Effector memory CD8-positive, alpha-beta T cell (primary cell): ENCODE measurements around the gene TOMM7.
"Not testable (repeated sequence)": the region's sequence is repeated elsewhere in the genome, so short reads cannot be mapped to it uniquely, and the experiment has no call there.

Source experiments
- ATAC-seq: fragments of 150-1000 bp; cut with Tn5 transposase; replicated peaks from 2 replicates; pipeline ENCODE4 v1.10.0; 2021; ENCODE audit warnings: mild to moderate bottlenecking, moderate library complexity
- DNase-seq, 3 experiments: peaks; one replicate each; pipeline ENCODE4 v3.0.0; 2021
- H3K27ac Mint-ChIP-seq, 2 donors: one replicate each; pipeline ENCODE4 v1.8.0; 2022; ENCODE audit warnings: mild to moderate bottlenecking in 2 of 2, mixed read lengths in 2 of 2, moderate library complexity in 2 of 2
- H3K27me3 Mint-ChIP-seq, 2 donors: one replicate each; pipeline ENCODE4 v1.8.0; 2022; ENCODE audit warnings: mixed read lengths in 2 of 2
- H3K36me3 Mint-ChIP-seq: one replicate; pipeline ENCODE4 v1.8.0; 2022; ENCODE audit warnings: mild to moderate bottlenecking, moderate library complexity, mixed read lengths; ENCODE audit not compliant: insufficient read depth
- H3K4me1 Mint-ChIP-seq, 2 donors: one replicate each; pipeline ENCODE4 v1.8.0; 2022; ENCODE audit warnings: low read depth in 2 of 2, mixed read lengths in 2 of 2
- H3K4me3 Mint-ChIP-seq, 2 donors: one replicate each; pipeline ENCODE4 v1.8.0; 2022; ENCODE audit warnings: mild to moderate bottlenecking in 2 of 2, mixed read lengths in 2 of 2, moderate library complexity in 2 of 2
- H3K9me3 Mint-ChIP-seq, 2 donors: one replicate each; pipeline ENCODE4 v1.8.0; 2022; ENCODE audit warnings: mixed read lengths in 2 of 2

TOMM7 gene

DNA sequence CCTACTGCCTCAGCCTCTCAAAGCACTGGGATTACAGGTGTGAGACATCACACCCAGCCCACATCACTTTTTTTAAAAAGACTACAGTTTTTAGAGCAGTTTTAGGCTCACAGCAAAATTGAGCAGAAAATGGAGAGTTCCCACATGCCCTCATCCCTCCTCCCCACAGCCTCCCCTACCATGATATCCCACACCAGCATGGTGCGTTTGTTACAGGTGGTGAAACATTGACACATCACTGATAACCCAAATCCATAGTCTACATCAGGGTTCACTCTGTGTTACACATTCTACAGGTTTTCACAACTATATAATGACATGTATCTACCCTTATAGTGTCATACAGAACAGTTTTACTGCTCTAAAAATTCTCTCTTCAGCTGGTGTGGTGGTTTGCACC lies 24.3 kb upstream of the TOMM7 start:
- ATAC-seq (no peak), DNase-seq (no peak)
- no peak overlapping the region for H3K27ac Mint-ChIP-seq
- H3K9me3 Mint-ChIP-seq = no peaks in the 10 kb centered on the region
- H3K4me3 Mint-ChIP-seq = no peak overlapping the region
- H3K27me3 Mint-ChIP-seq = no peaks in the 10 kb centered on the region
- H3K4me1 Mint-ChIP-seq = no peaks in the 10 kb centered on the region
- no peaks in the 10 kb centered on the region for H3K36me3 Mint-ChIP-seq

DNA sequence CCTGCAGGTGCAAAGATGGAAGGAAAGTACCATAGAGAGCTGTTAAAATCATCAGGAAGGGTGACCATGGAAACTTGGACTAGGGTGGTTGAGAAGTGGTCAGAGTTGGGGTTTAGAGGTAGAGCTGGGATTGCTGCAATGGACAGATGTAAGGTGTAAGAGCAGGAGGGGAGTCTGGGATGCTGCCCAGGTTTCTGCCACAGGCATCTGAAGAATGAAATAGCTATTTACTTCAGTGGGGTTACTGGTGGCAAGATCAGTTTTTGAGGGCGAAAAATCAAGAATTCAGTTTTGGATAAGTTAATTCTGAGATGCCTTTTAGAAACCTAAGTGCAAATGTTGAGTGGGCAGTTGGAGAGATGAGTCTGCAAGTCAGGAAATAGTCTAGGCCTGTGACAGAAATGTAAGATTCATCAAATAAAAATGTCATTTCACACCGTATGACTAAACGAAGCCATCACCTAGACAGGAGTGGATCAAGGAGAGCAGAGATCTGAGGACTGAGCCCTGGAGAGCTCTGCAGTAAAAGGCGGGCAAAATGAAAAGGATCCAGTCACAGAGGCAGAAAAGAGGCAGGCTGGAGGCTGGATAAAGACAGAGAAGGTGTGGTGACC lies 22.7 kb upstream of the TOMM7 start:
- ATAC-seq (no peak), DNase-seq (no peak)
- Mint-ChIP-seq H3K4me1 (no peaks in the 10 kb centered on the region), H3K9me3 (no peaks in the 10 kb centered on the region), H3K27me3 (peaks cover 0 to 7% of the 10 kb centered on the region in 2 donors), H3K27ac (no peak overlapping the region), H3K4me3 (no peak overlapping the region), H3K36me3 (peaks cover 2% of the 10 kb centered on the region)

DNA sequence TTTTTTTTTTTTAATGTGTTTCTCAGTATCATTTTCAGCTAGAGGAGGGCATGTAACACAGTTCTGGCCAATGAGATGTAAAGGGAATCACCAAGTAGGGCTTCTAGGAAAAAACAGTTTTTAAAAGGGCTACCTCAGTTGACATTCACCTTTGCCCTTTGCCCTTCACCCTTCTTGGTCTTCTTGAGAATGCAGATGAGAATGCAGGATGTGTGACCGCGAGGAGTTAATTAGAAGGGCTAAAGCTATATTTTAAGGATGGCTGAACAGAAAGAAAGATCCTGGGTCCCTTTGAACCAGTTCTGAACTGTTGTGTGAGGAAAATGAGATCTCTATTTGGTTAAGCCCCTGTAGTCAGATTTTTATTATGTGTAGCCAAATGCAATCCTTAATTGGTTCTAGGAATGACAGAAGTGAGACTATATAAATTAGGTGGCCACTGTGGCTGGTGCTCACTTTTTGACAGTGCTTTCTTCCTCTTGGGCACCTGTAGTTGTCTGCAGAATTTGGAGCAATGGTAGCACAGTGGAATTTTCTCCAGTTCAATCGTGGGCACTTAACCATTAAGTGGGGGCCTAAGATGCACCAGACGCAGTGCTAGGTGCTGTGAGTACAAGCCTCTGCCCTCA lies 21.1 kb upstream of the TOMM7 start:
- H3K36me3 Mint-ChIP-seq = peaks cover 4% of the 10 kb centered on the region
- ATAC-seq = no peak
- peaks cover 9 to 14% of the 10 kb centered on the region in 2 donors for H3K27me3 Mint-ChIP-seq
- no peak overlapping the region for H3K27ac Mint-ChIP-seq
- H3K9me3 Mint-ChIP-seq = no peaks in the 10 kb centered on the region
- H3K4me1 Mint-ChIP-seq = no peaks in the 10 kb centered on the region
- no peak for DNase-seq
- H3K4me3 Mint-ChIP-seq = no peak overlapping the region

DNA sequence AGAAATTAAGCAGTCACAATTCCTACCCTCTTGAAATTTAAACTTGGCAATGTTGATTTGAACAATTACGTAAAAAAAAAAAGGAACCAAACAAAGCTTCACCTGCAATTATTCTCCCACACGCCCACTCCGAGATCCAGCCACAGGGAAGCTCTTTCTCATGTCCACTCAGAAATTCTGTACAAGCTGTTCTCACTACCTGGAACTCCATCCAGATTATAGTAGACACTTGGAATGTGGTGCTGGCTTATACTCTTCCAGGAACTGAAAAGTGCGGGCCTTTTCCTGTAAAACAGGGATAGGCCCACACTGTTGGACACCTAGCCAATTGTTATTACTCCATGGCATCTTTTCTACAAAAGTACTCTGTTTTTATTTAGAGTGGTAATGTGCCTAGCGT lies 20.3 kb upstream of the TOMM7 start:
- no peaks in the 10 kb centered on the region for H3K4me1 Mint-ChIP-seq
- no peak overlapping the region for H3K27ac Mint-ChIP-seq
- DNase-seq = no peak
- no peaks in the 10 kb centered on the region for H3K9me3 Mint-ChIP-seq
- no peak overlapping the region for H3K4me3 Mint-ChIP-seq
- H3K27me3 Mint-ChIP-seq = peaks cover 14 to 17% of the 10 kb centered on the region in 2 donors
- no peak for ATAC-seq
- peaks cover 4% of the 10 kb centered on the region for H3K36me3 Mint-ChIP-seq

DNA sequence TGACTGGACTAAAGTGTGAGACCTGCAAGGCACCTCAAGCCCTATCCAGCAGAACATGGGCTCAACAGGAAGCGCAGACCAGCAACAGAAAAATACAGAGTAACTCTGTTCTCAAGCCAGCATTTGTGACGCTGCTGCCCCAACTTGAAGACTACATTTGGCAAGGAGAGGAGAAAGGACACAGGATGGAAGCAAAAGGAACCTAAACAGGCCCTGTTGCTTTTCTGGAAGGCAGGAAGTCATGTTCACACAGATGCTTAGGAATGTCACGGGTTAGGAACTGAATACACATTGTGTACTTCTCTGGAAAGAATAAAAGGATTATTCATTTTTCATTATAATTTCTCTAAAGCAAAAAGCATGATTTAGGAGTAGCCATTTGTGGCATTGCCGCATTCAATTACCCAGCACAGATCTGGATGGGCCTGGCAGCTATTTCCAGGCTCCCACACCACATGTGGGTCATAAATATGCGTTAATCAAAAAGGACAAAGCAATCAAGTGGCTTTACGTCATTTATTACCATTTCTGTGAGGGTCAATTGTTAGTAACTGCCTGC lies 19.8 kb upstream of the TOMM7 start:
- DNase-seq = no peak
- Mint-ChIP-seq H3K27ac (no peak overlapping the region), H3K4me3 (no peak overlapping the region), H3K9me3 (no peaks in the 10 kb centered on the region), H3K4me1 (no peaks in the 10 kb centered on the region), H3K27me3 (peaks cover 19 to 21% of the 10 kb centered on the region in 2 donors), H3K36me3 (peaks cover 4% of the 10 kb centered on the region)
- ATAC-seq = no peak

- Mint-ChIP-seq H3K9me3 (no peaks in the 10 kb centered on the region), H3K27me3 (peaks cover 24 to 26% of the 10 kb centered on the region in 2 donors), H3K36me3 (peaks cover 4% of the 10 kb centered on the region), H3K27ac (no peak overlapping the region), H3K4me1 (no peaks in the 10 kb centered on the region), H3K4me3 (no peak overlapping the region)
- DNase-seq = no peak
- ATAC-seq = no peak
These were observed 19.3 kb upstream of the TOMM7 start for GRCh38 chr7:22841954-22842353.

DNA sequence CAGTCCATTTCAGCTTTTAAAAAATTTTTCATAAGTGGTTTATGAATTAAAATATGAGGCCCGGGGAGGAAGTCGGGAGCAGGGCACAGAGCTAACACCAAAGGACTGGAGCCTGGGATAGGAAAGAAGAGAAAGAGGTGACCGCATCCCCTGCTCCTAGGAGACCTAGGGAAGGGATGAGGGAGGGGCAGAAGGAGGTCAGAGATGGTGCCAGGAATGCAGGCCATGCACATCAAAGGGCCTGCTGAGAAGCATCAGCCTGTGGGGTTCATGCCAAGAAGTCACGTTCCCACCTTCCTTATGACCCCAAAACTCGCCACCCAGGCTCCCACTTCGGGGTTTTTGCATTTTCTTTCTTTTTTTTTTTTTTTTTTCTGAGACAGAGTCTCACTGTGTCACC lies 14.7 kb upstream of the TOMM7 start:
- H3K4me3 Mint-ChIP-seq = no peak overlapping the region
- H3K9me3 Mint-ChIP-seq = no peaks in the 10 kb centered on the region
- H3K4me1 Mint-ChIP-seq = no peaks in the 10 kb centered on the region
- H3K27me3 Mint-ChIP-seq = peaks cover 27% of the 10 kb centered on the region in 2 donors
- ATAC-seq (no peak), DNase-seq (no peak)
- peaks cover 4% of the 10 kb centered on the region for H3K36me3 Mint-ChIP-seq
- H3K27ac Mint-ChIP-seq = no peak overlapping the region

GRCh38 chr7:22836506-22836905 lies 13.9 kb upstream of the TOMM7 start:
- H3K4me3 Mint-ChIP-seq, H3K9me3 Mint-ChIP-seq, DNase-seq, ATAC-seq, H3K36me3 Mint-ChIP-seq, H3K4me1 Mint-ChIP-seq, H3K27ac Mint-ChIP-seq: not testable (repeated sequence)
- peaks cover 26 to 27% of the 10 kb centered on the region in 2 donors for H3K27me3 Mint-ChIP-seq

- Mint-ChIP-seq H3K9me3 (no peaks in the 10 kb centered on the region), H3K27ac (no peak overlapping the region), H3K4me3 (no peak overlapping the region), H3K27me3 (peaks cover 13 to 18% of the 10 kb centered on the region in 2 donors), H3K4me1 (no peaks in the 10 kb centered on the region), H3K36me3 (no peaks in the 10 kb centered on the region)
- no peak for DNase-seq
- no peak for ATAC-seq
These were observed 11.3 kb upstream of the TOMM7 start for GRCh38 chr7:22833957-22834356.

DNA sequence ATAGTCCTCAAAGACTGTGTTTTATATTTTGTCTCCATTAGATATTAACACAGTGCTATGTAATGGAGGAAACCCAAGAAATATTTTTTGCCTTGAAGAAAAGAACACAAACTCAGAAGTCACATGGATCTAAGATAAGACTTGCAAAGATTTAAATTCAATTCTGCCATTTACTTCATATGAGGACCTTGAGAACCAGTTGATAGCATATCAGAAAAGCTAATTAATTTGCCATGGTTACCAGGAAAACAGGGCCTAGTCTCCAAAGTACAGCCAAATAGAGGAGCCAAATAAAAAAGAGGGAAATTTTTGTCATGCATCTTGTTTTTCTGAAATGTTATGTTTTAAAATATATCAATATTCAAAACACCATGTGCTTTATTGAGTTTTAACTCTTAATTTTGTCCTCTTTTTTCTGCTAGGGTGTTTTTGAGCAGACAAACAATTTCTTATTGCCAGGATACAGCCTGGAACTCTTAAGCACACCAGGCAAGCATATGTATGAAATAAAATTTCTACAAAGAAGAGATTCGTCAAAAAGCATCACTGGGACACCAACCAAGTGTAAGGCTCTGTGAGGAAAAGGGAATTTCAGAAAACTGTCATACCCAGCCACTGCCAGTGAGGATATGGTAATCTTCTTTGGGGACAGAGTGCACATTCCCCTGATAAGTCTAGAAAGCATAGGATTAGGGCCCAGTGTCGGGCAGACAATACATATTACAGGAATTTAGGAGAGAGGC lies 10.6 kb upstream of the TOMM7 start:
- Mint-ChIP-seq H3K4me1 (no peaks in the 10 kb centered on the region), H3K36me3 (no peaks in the 10 kb centered on the region), H3K27me3 (peaks cover 13 to 16% of the 10 kb centered on the region in 2 donors), H3K27ac (no peak overlapping the region), H3K9me3 (no peaks in the 10 kb centered on the region), H3K4me3 (no peak overlapping the region)
- DNase-seq = no peak
- no peak for ATAC-seq

DNA sequence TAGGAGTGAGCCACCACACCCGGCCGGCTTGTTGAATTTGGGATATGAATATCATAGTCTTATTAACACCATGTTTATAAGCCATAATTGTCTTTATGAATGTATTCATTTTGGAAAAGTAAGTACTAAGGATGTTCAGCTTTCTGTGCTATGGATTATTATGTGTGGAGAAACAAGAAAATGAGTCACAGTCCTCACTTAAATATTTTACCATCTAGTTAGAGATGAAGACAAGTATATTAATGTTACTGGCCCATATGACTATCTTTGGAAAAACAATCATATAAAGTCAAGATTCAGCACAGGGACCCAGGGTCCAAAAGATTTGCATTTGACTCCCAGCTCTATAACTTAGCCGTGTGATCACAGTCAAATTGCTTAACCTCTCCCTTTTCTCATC lies 9.8 kb upstream of the TOMM7 start:
- DNase-seq = no peak

GRCh38 chr7:22831602-22832305 lies 9.1 kb upstream of the TOMM7 start:
- no peaks in the 10 kb centered on the region for H3K36me3 Mint-ChIP-seq
- no peaks in the 10 kb centered on the region for H3K9me3 Mint-ChIP-seq
- H3K4me3 Mint-ChIP-seq = no peak overlapping the region
- no peak overlapping the region for H3K27ac Mint-ChIP-seq
- no peaks in the 10 kb centered on the region for H3K4me1 Mint-ChIP-seq
- H3K27me3 Mint-ChIP-seq = peaks cover 2 to 8% of the 10 kb centered on the region in 2 donors
- DNase-seq (no peak), ATAC-seq (no peak)

More for the DNA sequence above, 9.8 kb upstream of the TOMM7 start:
- Mint-ChIP-seq H3K27ac (no peak overlapping the region), H3K9me3 (no peaks in the 10 kb centered on the region), H3K36me3 (no peaks in the 10 kb centered on the region), H3K27me3 (peaks cover 7 to 8% of the 10 kb centered on the region in 2 donors), H3K4me1 (no peaks in the 10 kb centered on the region), H3K4me3 (no peak overlapping the region)
- no peak for ATAC-seq

- H3K9me3 Mint-ChIP-seq = no peaks in the 10 kb centered on the region
- peaks cover 24 to 26% of the 10 kb centered on the region in 2 donors for H3K27me3 Mint-ChIP-seq
- H3K4me3 Mint-ChIP-seq = no peak overlapping the region
- H3K36me3 Mint-ChIP-seq = peaks cover 10% of the 10 kb centered on the region
- DNase-seq (no peak), ATAC-seq (no peak)
- peaks cover 0 to 3% of the 10 kb centered on the region in 2 donors for H3K4me1 Mint-ChIP-seq
- H3K27ac Mint-ChIP-seq = no peak overlapping the region
These were observed 4.9 kb upstream of the TOMM7 start for GRCh38 chr7:22827563-22827962.
